Endothelial cell of umbilical vein (primary cell): ENCODE measurements around the gene SH3BP4. TPM values are rescaled to one million over a fixed set of nuclear protein-coding genes. Genes with fewer than 3 reads are reported as not detected.

Experiments used
- BruUV-seq: library from RNA; stranded (reverse); fragments of 400-500 nt; replicated peaks from 2 replicates; lab custom pipeline; 2021; lab: Mats Ljungman, UMichigan
- CTCF ChIA-PET: fragments of 300-600, 350-600 bp; sonication (Branson Sonifier 250); formaldehyde crosslinking; loops from one replicate; lab custom pipeline; 2021; ENCODE audit warnings: antibody characterized with exemption, inconsistent platforms; lab: Charles Lee
- POLR2A ChIA-PET: fragments of 300-600, 350-600 bp; sonication (Branson Sonifier 250); formaldehyde crosslinking; loops from one replicate; lab custom pipeline; 2021; ENCODE audit warnings: antibody characterized with exemption, inconsistent platforms; lab: Charles Lee
- DNase-seq: peaks from one replicate; pipeline ENCODE4 v3.0.0-alpha.2; 2011; ENCODE audit warnings: low read depth, low spot score
- FAIRE-seq: peaks from 2 replicates; lab custom pipeline; 2011; peaks lifted over from hg19 to GRCh38; lab: Jason Lieb, UNC
- H2AFZ ChIP-seq: 2 replicates; pipeline ENCODE4 v1.6.0; 2012; ENCODE audit warnings: low read depth, low read length, control low read depth, inconsistent platforms
- H3K27ac ChIP-seq: 2 replicates; pipeline ENCODE4 v1.5.1; 2011; ENCODE audit warnings: low read depth, mild to moderate bottlenecking, control low read depth, low read length, moderate library complexity; ENCODE audit not compliant: insufficient read depth
- H3K27me3 ChIP-seq, 2 experiments: 2 replicates each; pipeline versions ENCODE4 v1.6.0 to v1.6.1; 2011; ENCODE audit warnings: low read length in 2 of 2, mixed read lengths in 1 of 2; ENCODE audit not compliant: control insufficient read depth in 2 of 2, insufficient read depth in 2 of 2
- H3K36me3 ChIP-seq, 2 experiments: 2 replicates in 1 of 2; 3 replicates in 1 of 2; pipeline ENCODE4 v1.5.1; 2011; ENCODE audit warnings: low read length in 2 of 2, mild to moderate bottlenecking in 1 of 2, moderate library complexity in 1 of 2; ENCODE audit not compliant: control insufficient read depth in 2 of 2, insufficient read depth in 2 of 2; ENCODE audit errors: extremely low read depth in 1 of 2
- H3K4me1 ChIP-seq: 3 replicates; pipeline ENCODE4 v1.5.1; 2011; ENCODE audit warnings: mild to moderate bottlenecking, low read length; ENCODE audit not compliant: control insufficient read depth, insufficient read depth; ENCODE audit errors: extremely low read depth
- H3K4me2 ChIP-seq: 2 replicates; pipeline ENCODE4 v1.6.1; 2011; ENCODE audit warnings: low read length, control low read depth, mixed read lengths; ENCODE audit not compliant: insufficient read depth
- H3K4me3 ChIP-seq, 3 experiments: fragments of 200-600 bp in 1 of 3; sonication (generic), shearing (Covaris generic) in 1 of 3; replicated peaks in 1 of 3; 2 replicates each; pipeline ENCODE4 v1.5.1; 2011 to 2016; ENCODE audit warnings: control low read depth in 3 of 3, low read length in 3 of 3, mild to moderate bottlenecking in 2 of 3, inconsistent platforms in 1 of 3, low read depth in 1 of 3, moderate library complexity in 1 of 3; ENCODE audit not compliant: insufficient read depth in 1 of 3
- H3K79me2 ChIP-seq: 2 replicates; pipeline ENCODE4 v1.6.0; 2012; ENCODE audit warnings: low read length, inconsistent platforms; ENCODE audit not compliant: control insufficient read depth, insufficient read depth
- H3K9ac ChIP-seq: replicated peaks from 2 replicates; pipeline ENCODE3; 2011; ENCODE audit warnings: low read length, control low read depth; ENCODE audit not compliant: insufficient read depth; ENCODE audit errors: extremely low read depth
- H3K9me1 ChIP-seq: replicated peaks from 3 replicates; pipeline ENCODE4 v1.6.0; 2011; ENCODE audit warnings: mild to moderate bottlenecking, low read length; ENCODE audit not compliant: control insufficient read depth, insufficient read depth; ENCODE audit errors: extremely low read depth
- H3K9me3 ChIP-seq: replicated peaks from 2 replicates; pipeline ENCODE4 v1.5.1; 2012; ENCODE audit warnings: low read length, inconsistent platforms; ENCODE audit not compliant: control insufficient read depth, insufficient read depth
- H4K20me1 ChIP-seq: replicated peaks from 2 replicates; pipeline ENCODE3; 2011; ENCODE audit warnings: mild to moderate bottlenecking, low read length; ENCODE audit not compliant: control insufficient read depth, insufficient read depth; ENCODE audit errors: extremely low read depth
- EZH2 ChIP-seq: IDR thresholded peaks from 2 replicates; pipeline ENCODE4 v1.6.1; 2012; ENCODE audit warnings: borderline replicate concordance, low read depth, mild to moderate bottlenecking, moderate library complexity, low read length, inconsistent platforms; ENCODE audit not compliant: severe bottlenecking
- FOS ChIP-seq: IDR thresholded peaks from 2 replicates; pipeline ENCODE4 v1.6.1; 2011; ENCODE audit warnings: mild to moderate bottlenecking, low read length, moderate library complexity, borderline replicate concordance; ENCODE audit not compliant: insufficient read depth
- GATA2 ChIP-seq: IDR thresholded peaks from 2 replicates; pipeline ENCODE4 v1.7.0; 2011; ENCODE audit warnings: low read depth, mild to moderate bottlenecking, moderate library complexity, mixed read lengths, low read length; ENCODE audit not compliant: insufficient read length, insufficient read depth
- JUN ChIP-seq: IDR thresholded peaks from 2 replicates; pipeline ENCODE4 v1.6.1; 2011; ENCODE audit warnings: borderline replicate concordance, low read depth; ENCODE audit not compliant: insufficient read length, insufficient read depth
- MYC ChIP-seq: IDR thresholded peaks from one replicate; pipeline ENCODE4 v1.6.1; 2011; ENCODE audit warnings: mild to moderate bottlenecking, low read depth, low read length
- POLR2A ChIP-seq: IDR thresholded peaks from 2 replicates; pipeline ENCODE4 v1.6.1; 2012; ENCODE audit warnings: low read depth, mild to moderate bottlenecking, control low read depth, low read length
- POLR2AphosphoS5 ChIP-seq: IDR thresholded peaks from 2 replicates; pipeline ENCODE4 v1.6.1; 2012; ENCODE audit warnings: low read depth, mild to moderate bottlenecking, control low read depth, low read length, moderate library complexity; ENCODE audit not compliant: insufficient read depth
- dilution Hi-C: fragments of 300-500 bp; cut with MboI; formaldehyde crosslinking; loops from one replicate; pipeline ENCODE4 v1.15.0; 2019; ENCODE audit warnings: low sequenced_read_pairs; ENCODE audit not compliant: extremely low pct_ligation_motif_present
- intact Hi-C: fragments of 100-400 bp; cut with micrococcal nuclease; formaldehyde crosslinking; loops from one replicate; pipeline ENCODE4 v1.10.0; 2022
- polyA plus RNA-seq, 4 experiments: library from polyadenylated mRNA; depleted of rRNA in 3 of 4; stranded (reverse) in 3 of 4; unstranded in 1 of 4; fragments of >200 nt; gene quantifications; 2 replicates each; pipeline versions ENCODE4 v1.2.1 to v1.2.3, GENCODE V29; 2011 to 2012; ENCODE audit warnings: missing spikeins in 1 of 4
- total RNA-seq: library from RNA; stranded (reverse); gene quantifications from 2 replicates; pipeline ENCODE4 v1.2.3, GENCODE V29; 2021
- TF ChIP-seq, protein P1 (sequence below): IDR thresholded peaks from 2 replicates; pipeline ENCODE4 v1.6.1; 2011; ENCODE audit not compliant: insufficient read depth, insufficient read length
- TF ChIP-seq, protein P2 (sequence below), 2 donors: IDR thresholded peaks; 1 replicate in 1 of 2; 2 replicates in 1 of 2; pipeline ENCODE4 v1.5.1; 2011; ENCODE audit warnings: low read length in 2 of 2, mild to moderate bottlenecking in 2 of 2, moderate library complexity in 2 of 2, control low read depth in 1 of 2, inconsistent platforms in 1 of 2, low read depth in 1 of 2; ENCODE audit not compliant: insufficient read depth in 1 of 2; ENCODE audit errors: extremely low read depth in 1 of 2

The SH3BP4 gene
- total and polyA plus RNA-seq, 2 donors (not counting 3 experiments of a cell fraction or from before 2014, with no cell fraction given) = 85.2 to 100.0 TPM

- H4K20me1 ChIP-seq = no peaks in the 10 kb centered on the region
- H3K4me2 ChIP-seq = peak overlapping the region; percentile 71
- peak overlapping the region; percentile 93 for H3K9ac ChIP-seq
- FAIRE-seq (no peak), DNase-seq (peak; percentile 98)
- peak overlapping the region in 2 of 3 experiments; percentile 18 to 27 for H3K4me3 ChIP-seq
- TF ChIP-seq GATA2 (peak; percentile 92), FOS (no peak)
- BruUV-seq = TSS peak; percentile 82
- no peaks in the 10 kb centered on the region for H3K9me3 ChIP-seq
- intact Hi-C loops (loop anchor here (1.0 kb wide), 14 partner anchors 9 to 734 kb away; no protein-coding TSS in a partner anchor), dilution Hi-C loops (no loop called here)
- peaks cover 0 to 5% of the 10 kb centered on the region in 2 experiments for H3K36me3 ChIP-seq
- no peak overlapping the region for H2AFZ ChIP-seq
- H3K79me2 ChIP-seq = peaks cover 77% of the 10 kb centered on the region
- peaks cover 68% of the 10 kb centered on the region for H3K4me1 ChIP-seq
- POLR2A ChIA-PET = interaction anchor here (0.6 to 2.6 kb wide), 7 partner anchors 9 to 290 kb away, joined by 3 to 21 read pairs (median 4); no protein-coding TSS in a partner anchor
- H3K27me3 ChIP-seq = no peaks in the 10 kb centered on the region
- H3K9me1 ChIP-seq = no peaks in the 10 kb centered on the region
- H3K27ac ChIP-seq = peak overlapping the region; percentile 97
- CTCF ChIA-PET = interaction anchor here (0.7 to 2.4 kb wide), 21 partner anchors 9 to 558 kb away, joined by 3 to 23 read pairs (median 5); no protein-coding TSS in a partner anchor
These were observed 28.8 kb downstream of the SH3BP4 start for GRCh38 chr2:234980451-234981187.

DNA sequence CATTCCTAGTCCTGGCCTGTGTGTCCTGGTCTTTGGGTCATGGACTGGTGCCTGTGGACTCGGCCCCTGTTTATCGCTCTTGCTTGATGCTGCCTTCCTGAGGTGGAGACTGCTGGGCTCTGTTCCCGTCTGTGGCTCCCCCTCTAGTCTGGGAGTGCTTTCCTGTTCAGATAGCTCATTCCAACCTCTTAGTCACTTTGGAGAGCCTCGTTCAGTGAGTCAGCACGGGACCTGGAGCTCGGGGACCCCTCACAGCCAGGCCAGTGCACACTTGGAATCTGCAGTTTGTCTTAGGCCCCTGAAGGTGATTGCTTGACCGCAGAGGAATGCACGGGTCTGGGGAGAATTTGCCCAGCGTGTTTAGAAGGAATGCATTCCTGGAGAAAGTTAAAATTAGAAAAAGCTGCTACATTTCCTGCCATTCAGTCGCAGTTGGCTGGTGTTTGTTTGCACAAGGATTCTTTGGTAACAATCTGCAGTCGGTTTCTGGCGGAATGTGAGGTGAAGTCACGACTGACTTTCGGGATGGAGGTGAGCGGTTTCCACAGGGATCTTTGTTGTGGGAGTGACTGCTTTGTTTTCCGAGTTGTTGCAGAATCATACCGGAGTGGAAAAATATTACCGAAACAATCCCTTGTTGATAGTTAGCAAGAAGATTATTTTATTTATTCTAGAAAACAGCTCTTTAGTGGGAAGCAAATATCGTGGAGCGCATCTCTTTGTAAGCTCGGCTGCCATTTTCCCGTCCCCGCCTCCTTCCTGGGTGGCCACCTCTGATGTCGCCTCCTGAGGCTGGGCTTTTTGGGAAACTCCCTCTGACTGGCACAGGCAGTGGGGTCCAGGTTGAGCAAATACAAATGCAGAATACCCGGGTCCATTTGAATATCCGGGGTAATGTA is 29.6 kb downstream of the SH3BP4 start:
- DNase-seq = peak; percentile 99
- ChIA-PET CTCF (interaction anchor here (0.6 to 2.4 kb wide), 18 partner anchors 10 to 436 kb away, joined by 3 to 23 read pairs (median 4); no protein-coding TSS in a partner anchor), POLR2A (interaction anchor here (1.0 to 2.6 kb wide), 4 partner anchors 10 to 290 kb away, joined by 3 to 21 read pairs (median 8); no protein-coding TSS in a partner anchor)
- Histone ChIP-seq H3K36me3 (peaks cover 0 to 7% of the 10 kb centered on the region in 2 experiments), H2AFZ (no peak overlapping the region), H3K27ac (peak overlapping the region; percentile 97), H3K4me3 (peak overlapping the region in 2 of 3 experiments; percentile 37 to 53), H4K20me1 (no peaks in the 10 kb centered on the region), H3K4me2 (peak overlapping the region; percentile 71), H3K9me3 (no peaks in the 10 kb centered on the region), H3K79me2 (peaks cover 77% of the 10 kb centered on the region), H3K4me1 (peaks cover 76% of the 10 kb centered on the region), H3K9ac (peak overlapping the region; percentile 97), H3K27me3 (no peaks in the 10 kb centered on the region), H3K9me1 (no peaks in the 10 kb centered on the region)
- dilution Hi-C loops (no loop called here), intact Hi-C loops (loop anchor here (1.0 kb wide), 14 partner anchors 8 to 735 kb away; no protein-coding TSS in a partner anchor)
- BruUV-seq = TSS peak; percentile 44
- TF ChIP-seq, protein P1, sequence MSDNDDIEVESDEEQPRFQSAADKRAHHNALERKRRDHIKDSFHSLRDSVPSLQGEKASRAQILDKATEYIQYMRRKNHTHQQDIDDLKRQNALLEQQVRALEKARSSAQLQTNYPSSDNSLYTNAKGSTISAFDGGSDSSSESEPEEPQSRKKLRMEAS = no peak
- TF ChIP-seq POLR2A (peak; percentile 46), MYC (no peak), EZH2 (no peak), GATA2 (peak; percentile 76), POLR2AphosphoS5 (peak; percentile 85), FOS (peak; percentile 98), JUN (peak; percentile 71)
- TF ChIP-seq, protein P2, sequence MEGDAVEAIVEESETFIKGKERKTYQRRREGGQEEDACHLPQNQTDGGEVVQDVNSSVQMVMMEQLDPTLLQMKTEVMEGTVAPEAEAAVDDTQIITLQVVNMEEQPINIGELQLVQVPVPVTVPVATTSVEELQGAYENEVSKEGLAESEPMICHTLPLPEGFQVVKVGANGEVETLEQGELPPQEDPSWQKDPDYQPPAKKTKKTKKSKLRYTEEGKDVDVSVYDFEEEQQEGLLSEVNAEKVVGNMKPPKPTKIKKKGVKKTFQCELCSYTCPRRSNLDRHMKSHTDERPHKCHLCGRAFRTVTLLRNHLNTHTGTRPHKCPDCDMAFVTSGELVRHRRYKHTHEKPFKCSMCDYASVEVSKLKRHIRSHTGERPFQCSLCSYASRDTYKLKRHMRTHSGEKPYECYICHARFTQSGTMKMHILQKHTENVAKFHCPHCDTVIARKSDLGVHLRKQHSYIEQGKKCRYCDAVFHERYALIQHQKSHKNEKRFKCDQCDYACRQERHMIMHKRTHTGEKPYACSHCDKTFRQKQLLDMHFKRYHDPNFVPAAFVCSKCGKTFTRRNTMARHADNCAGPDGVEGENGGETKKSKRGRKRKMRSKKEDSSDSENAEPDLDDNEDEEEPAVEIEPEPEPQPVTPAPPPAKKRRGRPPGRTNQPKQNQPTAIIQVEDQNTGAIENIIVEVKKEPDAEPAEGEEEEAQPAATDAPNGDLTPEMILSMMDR (IDR thresholded peaks at IDR 0.05; ENCODE audit: extremely low read depth in 1 of 2, insufficient read depth in 1 of 2, low read depth in 1 of 2, low read length in 2 of 2) = peak in 1 of 2 donors; percentile 4
- peak; percentile 99 for FAIRE-seq
